Iris pigment epithelial cell (primary cell): Measurements from ENCODE around the gene CR1.
A peak's percentile ranks its signal among the peaks of the same experiment; 100 is the strongest.
"Not testable (repeated sequence)": the region's sequence is repeated elsewhere in the genome, so short reads cannot be mapped to it uniquely, and the experiment has no call there.

Experiments used
- DNase-seq: peaks from one replicate; pipeline ENCODE4 v3.0.0-alpha.2; 2011; ENCODE audit warnings: low read depth

Gene CR1

GRCh38 chr1:207581496-207582153, 85.7 kb downstream of the CR1 start:
- no peak for DNase-seq

- not testable (repeated sequence) for DNase-seq
Measured at GRCh38 chr1:207589506-207589905, 93.5 kb downstream of the CR1 start.

GRCh38 chr1:207591205-207591604, 95.2 kb downstream of the CR1 start:
- not testable (repeated sequence) for DNase-seq

- not testable (repeated sequence) for DNase-seq
Measured at GRCh38 chr1:207594095-207594494, 98.1 kb downstream of the CR1 start.

GRCh38 chr1:207603777-207604176, 107.8 kb downstream of the CR1 start:
- peak; percentile 51 for DNase-seq

GRCh38 chr1:207605444-207606361, 109.7 kb downstream of the CR1 start:
- DNase-seq = no peak

- no peak for DNase-seq
Measured at GRCh38 chr1:207606362-207606755, 110.4 kb downstream of the CR1 start.

GRCh38 chr1:207612762-207613161, 116.8 kb downstream of the CR1 start:
- DNase-seq = no peak

GRCh38 chr1:207619871-207620542, 124.0 kb downstream of the CR1 start:
- peak; percentile 45 for DNase-seq

- no peak for DNase-seq
Measured at GRCh38 chr1:207620543-207620893, 124.6 kb downstream of the CR1 start.

- DNase-seq = not testable (repeated sequence)
Measured at GRCh38 chr1:207625504-207626071, 129.6 kb downstream of the CR1 start.

- no peak for DNase-seq
Measured at GRCh38 chr1:207626972-207627337, 131.0 kb downstream of the CR1 start.

- no peak for DNase-seq
Measured at GRCh38 chr1:207627496-207627895, 131.5 kb downstream of the CR1 start.

GRCh38 chr1:207628776-207629175, 132.8 kb downstream of the CR1 start:
- no peak for DNase-seq

- no peak for DNase-seq
Measured at GRCh38 chr1:207631137-207631536, 135.2 kb downstream of the CR1 start.

GRCh38 chr1:207633226-207633625, 137.3 kb downstream of the CR1 start:
- no peak for DNase-seq

- not testable (repeated sequence) for DNase-seq
Measured at GRCh38 chr1:207633699-207634289, 137.8 kb downstream of the CR1 start.

GRCh38 chr1:207634293-207634692, 138.3 kb downstream of the CR1 start:
- not testable (repeated sequence) for DNase-seq

- DNase-seq = not testable (repeated sequence)
Measured at GRCh38 chr1:207635569-207636186, 139.7 kb downstream of the CR1 start.

- not testable (repeated sequence) for DNase-seq
Measured at GRCh38 chr1:207638487-207639145, 142.7 kb downstream of the CR1 start.

- DNase-seq = not testable (repeated sequence)
Measured at GRCh38 chr1:207639362-207639761, 143.4 kb downstream of the CR1 start.
